ENCODE data around the gene MFSD2B. TPM values are rescaled to one million over a fixed set of nuclear protein-coding genes. Genes with fewer than 3 reads are reported as not detected.
"Not testable (repeated sequence)": the region's sequence is repeated elsewhere in the genome, so short reads cannot be mapped to it uniquely, and the experiment has no call there.

The MFSD2B gene
- total RNA-seq, 4 donors from 2014 or later, result 1.6 TPM; not detected in 3

DNA sequence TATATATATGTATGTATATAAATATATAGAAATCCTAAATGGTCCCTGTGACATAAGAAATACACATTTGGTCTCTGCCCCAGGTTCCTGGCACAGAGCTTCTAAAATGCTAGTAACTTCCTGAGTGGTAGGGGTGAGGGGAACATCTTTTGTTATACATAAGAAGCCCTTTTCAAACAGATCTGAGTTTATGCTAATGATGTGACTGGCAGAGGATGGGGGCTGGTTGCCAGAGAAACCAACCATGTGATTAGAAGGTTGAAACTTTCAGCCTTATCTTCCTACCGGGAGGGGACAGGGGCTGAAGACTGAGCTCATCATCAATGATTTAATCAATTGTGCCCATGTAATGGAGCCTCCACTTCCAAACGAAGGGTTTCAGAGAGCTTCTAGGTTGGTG, 16.3 kb downstream of the MFSD2B start:
- DNase-seq (ENCODE audit: low spot score in 2 of 2), result peak in 1 of 2 donors; percentile 20
- TF ChIP-seq, protein P1, sequence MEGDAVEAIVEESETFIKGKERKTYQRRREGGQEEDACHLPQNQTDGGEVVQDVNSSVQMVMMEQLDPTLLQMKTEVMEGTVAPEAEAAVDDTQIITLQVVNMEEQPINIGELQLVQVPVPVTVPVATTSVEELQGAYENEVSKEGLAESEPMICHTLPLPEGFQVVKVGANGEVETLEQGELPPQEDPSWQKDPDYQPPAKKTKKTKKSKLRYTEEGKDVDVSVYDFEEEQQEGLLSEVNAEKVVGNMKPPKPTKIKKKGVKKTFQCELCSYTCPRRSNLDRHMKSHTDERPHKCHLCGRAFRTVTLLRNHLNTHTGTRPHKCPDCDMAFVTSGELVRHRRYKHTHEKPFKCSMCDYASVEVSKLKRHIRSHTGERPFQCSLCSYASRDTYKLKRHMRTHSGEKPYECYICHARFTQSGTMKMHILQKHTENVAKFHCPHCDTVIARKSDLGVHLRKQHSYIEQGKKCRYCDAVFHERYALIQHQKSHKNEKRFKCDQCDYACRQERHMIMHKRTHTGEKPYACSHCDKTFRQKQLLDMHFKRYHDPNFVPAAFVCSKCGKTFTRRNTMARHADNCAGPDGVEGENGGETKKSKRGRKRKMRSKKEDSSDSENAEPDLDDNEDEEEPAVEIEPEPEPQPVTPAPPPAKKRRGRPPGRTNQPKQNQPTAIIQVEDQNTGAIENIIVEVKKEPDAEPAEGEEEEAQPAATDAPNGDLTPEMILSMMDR (IDR thresholded peaks at IDR 0.05), result no peak
- TF ChIP-seq EP300 (IDR thresholded peaks at IDR 0.05) (no peak), POLR2A (IDR thresholded peaks at IDR 0.05) (no peak), POLR2AphosphoS5 (IDR thresholded peaks at IDR 0.05) (no peak)
- no peaks in the 10 kb centered on the region for H3K4me1 ChIP-seq
- H3K36me3 ChIP-seq, result peaks cover 44% of the 10 kb centered on the region
- 69% methylated on average over 2 of the region's 2 CpGs for WGBS
- no peaks in the 10 kb centered on the region for H3K27me3 ChIP-seq
- H3K9me3 ChIP-seq, result no peaks in the 10 kb centered on the region
- H3K27ac ChIP-seq, result no peak overlapping the region
- no peak overlapping the region for H3K4me3 ChIP-seq

DNA sequence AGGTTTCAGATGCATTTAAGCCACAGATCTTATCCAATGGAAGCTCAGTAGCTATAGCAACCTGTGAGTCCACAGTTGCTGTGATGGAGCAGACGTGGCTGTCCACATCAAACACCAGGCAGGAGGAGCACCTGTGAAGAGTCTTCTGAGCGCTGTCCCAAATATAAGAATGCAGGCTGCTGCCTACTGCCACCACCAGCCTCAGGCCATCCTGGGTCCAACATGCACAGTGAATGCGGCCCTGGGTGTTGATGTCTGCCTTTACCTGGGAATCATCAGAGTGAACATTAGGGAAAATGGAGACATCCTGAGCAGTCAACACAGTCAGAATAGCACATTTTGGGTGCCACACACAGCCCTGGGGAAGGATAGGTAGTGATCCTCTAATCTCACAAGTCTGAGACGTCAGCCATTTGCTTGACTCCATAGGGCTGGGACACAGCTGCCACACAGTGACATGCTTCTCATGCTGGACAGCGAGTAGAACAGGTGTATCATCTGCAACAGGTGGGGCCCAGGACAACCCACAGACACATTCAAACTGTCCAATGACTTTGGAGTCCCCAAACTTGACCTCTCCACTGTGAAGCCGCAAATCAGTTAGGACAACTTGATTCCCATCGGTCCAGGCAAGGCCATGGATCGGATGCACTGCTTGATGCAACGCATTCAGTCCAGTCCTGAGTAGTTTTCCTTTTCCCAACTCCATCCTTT, 29.1 kb downstream of the MFSD2B start:
- H3K27me3 ChIP-seq, result no peaks in the 10 kb centered on the region
- peak in 1 of 2 donors; percentile 49 for DNase-seq (ENCODE audit: low spot score in 2 of 2)
- H3K4me1 ChIP-seq, result no peaks in the 10 kb centered on the region
- WGBS, result 96% methylated on average over 8 of the region's 9 CpGs
- H3K9me3 ChIP-seq, result no peaks in the 10 kb centered on the region
- peaks cover 21% of the 10 kb centered on the region for H3K36me3 ChIP-seq
- H3K4me3 ChIP-seq, result no peak overlapping the region
- no peak overlapping the region for H3K27ac ChIP-seq
- TF ChIP-seq, protein P1 (IDR thresholded peaks at IDR 0.05), result no peak
- TF ChIP-seq POLR2AphosphoS5 (IDR thresholded peaks at IDR 0.05) (no peak), POLR2A (IDR thresholded peaks at IDR 0.05) (no peak), EP300 (IDR thresholded peaks at IDR 0.05) (no peak)

DNA sequence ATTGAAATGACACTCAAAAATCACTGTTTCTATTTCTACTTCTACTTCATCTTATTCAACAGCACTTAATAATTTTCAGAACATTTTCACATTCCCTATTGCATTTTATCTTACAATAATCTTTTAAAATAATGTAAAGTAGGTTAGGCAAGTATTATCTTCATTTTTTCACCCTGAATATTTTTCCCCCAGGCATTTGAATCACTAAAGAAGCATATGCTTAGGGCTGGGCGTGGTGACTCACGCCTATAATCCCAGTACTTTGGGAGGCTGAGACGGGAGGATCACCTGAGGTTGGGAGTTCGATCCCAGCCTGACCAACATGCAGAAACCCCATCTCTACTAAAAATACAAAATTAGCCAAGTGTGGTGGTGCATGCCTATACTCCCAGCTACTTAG, 30.6 kb downstream of the MFSD2B start:
- Histone ChIP-seq H3K4me3 (no peak overlapping the region), H3K27me3 (no peaks in the 10 kb centered on the region), H3K4me1 (no peaks in the 10 kb centered on the region), H3K9me3 (no peaks in the 10 kb centered on the region), H3K36me3 (peaks cover 21% of the 10 kb centered on the region), H3K27ac (no peak overlapping the region)
- TF ChIP-seq POLR2A (IDR thresholded peaks at IDR 0.05), result no peak
- TF ChIP-seq EP300 (IDR thresholded peaks at IDR 0.05), result no peak
- TF ChIP-seq, protein P1 (IDR thresholded peaks at IDR 0.05), result no peak
- TF ChIP-seq POLR2AphosphoS5 (IDR thresholded peaks at IDR 0.05), result no peak
- 92% methylated on average over 4 of the region's 4 CpGs for WGBS
- DNase-seq (ENCODE audit: low spot score in 2 of 2), result no peak

DNA sequence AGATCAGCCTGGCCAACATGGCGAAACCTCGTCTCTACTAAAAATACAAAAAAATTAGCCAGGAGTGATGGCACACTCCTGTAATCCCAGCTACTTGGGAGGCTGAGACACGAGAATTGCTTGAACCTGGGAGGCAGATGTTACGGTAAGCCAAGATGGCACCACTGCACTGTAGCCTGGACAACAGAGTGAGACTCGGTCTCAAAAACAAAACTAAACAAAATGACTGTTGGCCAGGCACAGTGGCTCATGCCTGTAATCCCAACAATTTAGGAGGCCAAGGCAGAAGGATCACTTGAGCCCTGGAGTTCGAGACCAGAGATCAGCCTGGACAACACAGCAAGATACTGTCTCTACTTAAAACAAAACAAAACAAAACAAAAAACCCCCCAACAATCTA, 33.2 kb downstream of the MFSD2B start:
- not testable (repeated sequence) for H3K27me3 ChIP-seq; H3K4me3 ChIP-seq; H3K9me3 ChIP-seq; H3K27ac ChIP-seq; DNase-seq (ENCODE audit: low spot score in 2 of 2)
- H3K4me1 ChIP-seq, result peaks cover 11% of the 10 kb centered on the region
- peaks cover 12% of the 10 kb centered on the region for H3K36me3 ChIP-seq
- WGBS, result 89% methylated on average over 6 of the region's 6 CpGs

DNA sequence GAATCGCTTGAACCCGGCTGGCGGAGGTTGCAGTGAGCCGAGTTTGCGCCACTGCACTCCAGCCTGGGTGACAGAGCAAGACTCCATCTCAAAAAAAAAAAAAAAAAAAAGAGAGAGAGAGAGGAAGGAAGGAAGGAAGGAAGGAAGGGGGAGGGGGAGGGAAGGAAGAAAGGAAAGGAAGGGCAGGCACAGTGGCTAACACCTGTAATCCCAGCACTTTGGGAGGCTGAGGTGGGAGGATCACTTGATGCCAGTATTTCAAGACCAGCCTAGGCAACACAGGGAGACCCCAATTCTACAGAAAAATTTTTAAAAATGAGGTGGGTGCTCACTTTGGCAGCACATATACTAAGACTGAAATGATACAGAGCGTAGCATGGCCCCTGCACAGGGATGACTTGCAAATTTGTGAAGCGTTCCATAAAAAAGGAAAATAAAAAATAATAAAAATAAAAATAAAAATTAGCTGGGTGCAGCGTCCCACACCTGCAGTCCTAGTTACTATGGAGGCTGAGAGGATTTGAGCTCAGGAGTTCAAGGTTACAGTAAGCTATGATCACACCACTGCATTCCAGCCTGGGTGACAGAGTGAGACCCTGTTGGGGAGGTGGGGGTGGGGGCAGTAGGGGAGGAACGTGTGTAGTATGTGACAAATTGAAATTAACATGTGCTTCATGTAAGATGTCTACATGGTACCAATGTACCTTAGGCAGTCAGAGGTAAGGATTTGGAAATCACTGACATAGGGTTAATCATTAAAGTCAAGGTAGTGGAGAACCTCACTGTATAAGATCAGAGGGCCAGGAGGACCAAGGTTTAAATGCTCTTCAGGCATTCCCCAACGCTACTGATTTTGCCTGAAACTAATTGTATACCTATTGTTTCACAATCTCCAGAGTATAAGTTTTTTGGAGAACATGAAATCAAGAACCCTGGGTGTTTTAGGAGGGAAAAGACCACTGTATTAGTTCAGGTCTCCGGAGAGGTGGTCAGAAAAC, 35.9 kb downstream of the MFSD2B start:
- Histone ChIP-seq H3K4me1 (peaks cover 33% of the 10 kb centered on the region), H3K27me3 (no peaks in the 10 kb centered on the region), H3K4me3 (peak overlapping the region; percentile 67), H3K27ac (no peak overlapping the region), H3K9me3 (no peaks in the 10 kb centered on the region), H3K36me3 (no peaks in the 10 kb centered on the region)
- no peak for DNase-seq (ENCODE audit: low spot score in 2 of 2)
- TF ChIP-seq, protein P1 (IDR thresholded peaks at IDR 0.05), result no peak
- TF ChIP-seq EP300 (IDR thresholded peaks at IDR 0.05), result no peak
- no peak for TF ChIP-seq POLR2A (IDR thresholded peaks at IDR 0.05)
- no peak for TF ChIP-seq POLR2AphosphoS5 (IDR thresholded peaks at IDR 0.05)
- 79% methylated on average over 11 of the region's 11 CpGs for WGBS

All from suprapubic skin (tissue), 4 donors.